Hepatocyte (in vitro differentiated cells): Measurements from ENCODE around the gene CYP3A4. TPM values are rescaled to one million over a fixed set of nuclear protein-coding genes. Genes with fewer than 3 reads are reported as not detected.

Experiments
- DNase-seq: peaks from one replicate; pipeline ENCODE4 v3.0.0-alpha.2; 2016; ENCODE audit warnings: low spot score
- H2AFZ ChIP-seq: fragments of 200-600 bp; sonication (generic); 2 replicates; pipeline ENCODE4 v1.6.0; 2016; ENCODE audit warnings: antibody characterized with exemption, mild to moderate bottlenecking
- H3K27ac ChIP-seq: fragments of 200-600 bp; sonication (generic); 2 replicates; pipeline ENCODE4 v1.5.1; 2016; ENCODE audit warnings: mild to moderate bottlenecking
- H3K27me3 ChIP-seq: fragments of 200-600 bp; sonication (generic); 2 replicates; pipeline ENCODE4 v1.6.1; 2016
- H3K36me3 ChIP-seq: fragments of 200-600 bp; sonication (generic); replicated peaks from 2 replicates; pipeline ENCODE4 v1.5.1; 2016; ENCODE audit warnings: low read depth; ENCODE audit not compliant: insufficient read depth
- H3K4me1 ChIP-seq: fragments of 200-600 bp; sonication (generic); 2 replicates; pipeline ENCODE4 v1.5.1; 2016; ENCODE audit warnings: mild to moderate bottlenecking, moderate library complexity; ENCODE audit not compliant: insufficient read depth
- H3K4me2 ChIP-seq: fragments of 200-600 bp; sonication (generic); 2 replicates; pipeline ENCODE4 v1.6.0; 2016
- H3K4me3 ChIP-seq: fragments of 200-600 bp; sonication (generic); 2 replicates; pipeline ENCODE4 v1.5.1; 2016; ENCODE audit warnings: mild to moderate bottlenecking
- H3K79me2 ChIP-seq: fragments of 200-600 bp; sonication (generic); 2 replicates; pipeline ENCODE4 v1.6.0; 2017; ENCODE audit warnings: mild to moderate bottlenecking
- H3K9me2 ChIP-seq: fragments of 200-600 bp; sonication (generic); replicated peaks from 2 replicates; pipeline ENCODE4 v1.6.0; 2017; ENCODE audit warnings: mild to moderate bottlenecking; ENCODE audit not compliant: insufficient read depth
- H3K9me3 ChIP-seq: fragments of 200-600 bp; sonication (generic); 2 replicates; pipeline ENCODE4 v1.5.1; 2016; ENCODE audit warnings: low read depth, mild to moderate bottlenecking
- H4K20me1 ChIP-seq: fragments of 200-600 bp; sonication (generic); 2 replicates; pipeline ENCODE4 v1.6.0; 2016; ENCODE audit warnings: mild to moderate bottlenecking; ENCODE audit not compliant: insufficient read depth, poor library complexity, severe bottlenecking
- EZH2 ChIP-seq: fragments of 200-600 bp; sonication (generic); IDR thresholded peaks from 2 replicates; pipeline ENCODE4 v1.6.1; 2016; ENCODE audit warnings: antibody characterized with exemption, mild to moderate bottlenecking, borderline replicate concordance
- EZH2phosphoT487 ChIP-seq: fragments of 200-600 bp; sonication (generic); IDR thresholded peaks from one replicate; pipeline ENCODE4 v1.6.1; 2018; ENCODE audit warnings: antibody characterized with exemption, mild to moderate bottlenecking, low read depth, moderate library complexity; ENCODE audit not compliant: unreplicated experiment, severe bottlenecking
- WGBS: methylation state at CpG from one replicate; pipeline ENCODE4 v1.1.6; 2016; ENCODE audit warnings: low lambda C conversion rate; ENCODE audit errors: missing lambda C conversion rate; 5-methylcytosine and 5-hydroxymethylcytosine counted together
- polyA plus RNA-seq: library from polyadenylated mRNA; unstranded; fragments of >200 nt; fragmentation: Nextera tagmentation; extraction: Ambion mirVana; gene quantifications from 2 replicates; pipeline ENCODE4 v1.2.1, GENCODE V29; 2016
- total RNA-seq: library from RNA; depleted of rRNA; stranded (reverse); fragments of >200 nt; gene quantifications from 2 replicates; pipeline ENCODE4 v1.2.3, GENCODE V29; 2014
- TF ChIP-seq, protein P1 (sequence below): fragments of 200-600 bp; sonication (generic); IDR thresholded peaks from 2 replicates; pipeline ENCODE4 v1.5.1; 2016; ENCODE audit warnings: antibody characterized with exemption, mild to moderate bottlenecking; ENCODE audit not compliant: poor library complexity

Gene CYP3A4
- total and polyA plus RNA-seq, 2 experiments from 2014 or later: 42.2 to 43.4 TPM

DNA sequence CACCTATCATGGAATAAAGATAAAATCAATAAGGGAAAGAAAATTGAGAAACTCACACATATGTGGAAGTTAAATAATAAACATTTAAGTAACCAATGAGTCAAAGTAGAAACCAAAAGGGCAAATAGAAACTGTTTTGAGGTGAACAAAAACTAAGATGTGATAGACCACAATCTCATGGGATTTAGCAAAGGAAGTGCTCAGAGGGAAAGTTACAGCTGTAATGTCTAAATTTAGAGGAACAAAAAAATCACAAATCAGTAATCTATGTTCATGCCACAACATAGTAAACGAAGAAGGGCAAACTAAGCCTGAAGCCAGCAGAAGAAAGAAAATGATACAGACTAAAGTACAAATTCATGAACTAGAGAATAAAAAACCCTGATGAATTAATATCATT, 16.3 kb downstream of the CYP3A4 start:
- Histone ChIP-seq H3K36me3 (no peaks in the 10 kb centered on the region), H3K4me1 (peaks cover 8% of the 10 kb centered on the region), H3K27me3 (no peaks in the 10 kb centered on the region), H3K79me2 (no peaks in the 10 kb centered on the region), H3K9me3 (no peaks in the 10 kb centered on the region), H3K4me2 (no peak overlapping the region), H3K27ac (no peak overlapping the region), H4K20me1 (no peaks in the 10 kb centered on the region), H2AFZ (no peak overlapping the region), H3K4me3 (no peak overlapping the region), H3K9me2 (no peaks in the 10 kb centered on the region)
- TF ChIP-seq EZH2phosphoT487: no peak
- TF ChIP-seq, protein P1, sequence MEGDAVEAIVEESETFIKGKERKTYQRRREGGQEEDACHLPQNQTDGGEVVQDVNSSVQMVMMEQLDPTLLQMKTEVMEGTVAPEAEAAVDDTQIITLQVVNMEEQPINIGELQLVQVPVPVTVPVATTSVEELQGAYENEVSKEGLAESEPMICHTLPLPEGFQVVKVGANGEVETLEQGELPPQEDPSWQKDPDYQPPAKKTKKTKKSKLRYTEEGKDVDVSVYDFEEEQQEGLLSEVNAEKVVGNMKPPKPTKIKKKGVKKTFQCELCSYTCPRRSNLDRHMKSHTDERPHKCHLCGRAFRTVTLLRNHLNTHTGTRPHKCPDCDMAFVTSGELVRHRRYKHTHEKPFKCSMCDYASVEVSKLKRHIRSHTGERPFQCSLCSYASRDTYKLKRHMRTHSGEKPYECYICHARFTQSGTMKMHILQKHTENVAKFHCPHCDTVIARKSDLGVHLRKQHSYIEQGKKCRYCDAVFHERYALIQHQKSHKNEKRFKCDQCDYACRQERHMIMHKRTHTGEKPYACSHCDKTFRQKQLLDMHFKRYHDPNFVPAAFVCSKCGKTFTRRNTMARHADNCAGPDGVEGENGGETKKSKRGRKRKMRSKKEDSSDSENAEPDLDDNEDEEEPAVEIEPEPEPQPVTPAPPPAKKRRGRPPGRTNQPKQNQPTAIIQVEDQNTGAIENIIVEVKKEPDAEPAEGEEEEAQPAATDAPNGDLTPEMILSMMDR: no peak
- no peak for TF ChIP-seq EZH2
- no peak for DNase-seq
- WGBS: 63% methylated on average over 1 of the region's 1 CpG

DNA sequence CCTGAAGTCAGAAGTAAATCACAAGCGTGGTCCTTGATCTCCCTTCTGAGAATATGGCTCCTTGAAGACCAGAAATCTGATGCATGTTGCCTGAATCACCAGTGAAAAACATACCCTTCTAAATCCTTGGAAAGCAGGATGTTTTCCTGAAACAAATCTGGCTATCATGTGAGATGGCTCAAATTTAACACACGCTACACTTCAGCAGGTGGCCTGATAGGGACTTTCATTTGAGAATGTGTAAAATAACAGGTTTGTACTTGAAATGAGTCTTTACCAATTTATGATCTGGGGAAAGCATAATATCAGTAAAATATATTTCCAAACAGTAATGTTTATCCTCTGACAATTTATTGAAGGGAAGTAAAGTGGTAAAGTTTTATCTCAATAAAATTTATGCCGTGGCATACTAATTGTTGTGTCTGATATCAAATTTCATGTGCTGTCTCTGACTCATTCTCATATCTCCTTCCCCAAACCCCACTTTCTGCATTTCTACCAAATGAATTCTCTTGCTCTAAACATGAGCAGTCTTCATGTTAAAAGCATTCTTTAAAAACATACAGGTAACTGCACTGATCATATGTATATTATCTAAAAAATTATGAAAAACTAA, 17.4 kb downstream of the CYP3A4 start:
- Histone ChIP-seq H3K4me3 (no peak overlapping the region), H3K27ac (no peak overlapping the region), H3K9me2 (no peaks in the 10 kb centered on the region), H3K27me3 (no peaks in the 10 kb centered on the region), H2AFZ (no peak overlapping the region), H4K20me1 (no peaks in the 10 kb centered on the region), H3K4me2 (no peak overlapping the region), H3K79me2 (no peaks in the 10 kb centered on the region), H3K4me1 (peaks cover 9% of the 10 kb centered on the region), H3K9me3 (no peaks in the 10 kb centered on the region), H3K36me3 (no peaks in the 10 kb centered on the region)
- TF ChIP-seq, protein P1: no peak
- TF ChIP-seq EZH2phosphoT487: no peak
- TF ChIP-seq EZH2: no peak
- DNase-seq: no peak
- 74% methylated on average over 3 of the region's 3 CpGs for WGBS

DNA sequence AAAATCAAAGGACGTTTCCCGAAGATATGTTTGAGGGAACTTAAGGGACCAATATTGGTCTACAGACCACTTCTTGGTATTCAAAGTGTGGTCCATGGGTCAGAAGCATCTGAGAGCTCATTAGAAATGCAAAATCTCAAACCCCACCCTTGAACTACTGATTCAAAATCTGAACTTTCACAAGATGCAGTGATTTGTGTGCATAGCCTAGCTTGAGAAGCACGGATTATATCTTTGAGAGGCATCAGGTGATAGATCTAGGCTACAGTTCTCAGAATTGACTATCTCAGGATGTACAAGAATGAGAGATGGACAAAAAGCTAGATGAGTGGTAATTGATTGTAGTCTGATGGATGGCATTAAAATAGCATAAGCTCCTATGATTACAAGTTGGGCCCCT, 19.5 kb downstream of the CYP3A4 start:
- Histone ChIP-seq H3K4me2 (no peak overlapping the region), H4K20me1 (no peaks in the 10 kb centered on the region), H3K79me2 (no peaks in the 10 kb centered on the region), H3K27ac (no peak overlapping the region), H3K9me2 (no peaks in the 10 kb centered on the region), H3K4me1 (peaks cover 9% of the 10 kb centered on the region), H3K36me3 (no peaks in the 10 kb centered on the region), H2AFZ (no peak overlapping the region), H3K27me3 (no peaks in the 10 kb centered on the region), H3K4me3 (no peak overlapping the region), H3K9me3 (no peaks in the 10 kb centered on the region)
- 92% methylated on average over 3 of the region's 3 CpGs for WGBS
- TF ChIP-seq EZH2phosphoT487 (no peak), EZH2 (no peak)
- TF ChIP-seq, protein P1: no peak
- DNase-seq: no peak
